ENCODE data around the gene ATP1A4. TPM values are rescaled to one million over a fixed set of nuclear protein-coding genes. Genes with fewer than 3 reads are reported as not detected.

The ATP1A4 gene
- total and polyA plus RNA-seq, 2 of the 8 experiments (the other 6 are each of a cell fraction or from before 2014, with no cell fraction given), result 0.48 to 0.61 TPM

- H3K4me2 ChIP-seq (ENCODE audit: insufficient read depth in 1 of 2, low read depth in 2 of 2, low read length in 2 of 2), result no peak overlapping the region
- no peaks in the 10 kb centered on the region; a peak in 1 of 7 replicates for H3K27me3 ChIP-seq (replicated peaks in 1 of 4; ENCODE audit: control insufficient read depth in 3 of 4, extremely low read depth in 1 of 4, insufficient read depth in 3 of 4, low read length in 3 of 4)
- FAIRE-seq (no peak), DNase-seq (ENCODE audit: low read depth in 1 of 2, low spot score in 2 of 2) (no peak)
- no peak for TF ChIP-seq ATF3 (IDR thresholded peaks at IDR 0.05; ENCODE audit: insufficient read depth, low read depth, low read length)
- no peak for TF ChIP-seq SP4 (IDR thresholded peaks at IDR 0.05; ENCODE audit: low read length)
- TF ChIP-seq EZH2 (IDR thresholded peaks at IDR 0.05; ENCODE audit: low read depth, low read length, severe bottlenecking), result no peak
- no peak for TF ChIP-seq NANOG (IDR thresholded peaks at IDR 0.05; ENCODE audit: insufficient read depth, low read depth, low read length, poor library complexity, severe bottlenecking)
- TF ChIP-seq SIX5 (IDR thresholded peaks at IDR 0.05; ENCODE audit: low read depth, low read length), result no peak
- no peaks in the 10 kb centered on the region for H3K79me2 ChIP-seq (ENCODE audit: control insufficient read depth in 1 of 2, insufficient read depth in 2 of 2, low read length in 2 of 2)
- peak overlapping the region; percentile 71 for H3K4ac ChIP-seq (replicated peaks; ENCODE audit: insufficient read length, low read depth, low read length)
- no peak overlapping the region for H3K14ac ChIP-seq (ENCODE audit: insufficient read length)
- peak overlapping the region; percentile 100 for H2AK5ac ChIP-seq (ENCODE audit: low read depth, low read length)
- ChIA-PET CTCF (ENCODE audit: partially characterized antibody) (interaction anchor here (0.6 to 2.8 kb wide), 13 partner anchors 13 to 96 kb away, joined by 3 to 16 read pairs (median 4); no protein-coding TSS in a partner anchor), POLR2A (ENCODE audit: partially characterized antibody) (interaction anchor here (0.6 to 2.1 kb wide), 7 partner anchors 9 to 166 kb away, joined by 3 to 8 read pairs (median 3); no protein-coding TSS in a partner anchor)
- peak overlapping the region; percentile 97 for H2BK5ac ChIP-seq (ENCODE audit: low read depth, low read length)
- H3K36me3 ChIP-seq (ENCODE audit: control insufficient read depth in 2 of 4, insufficient read depth in 4 of 4, low read length in 3 of 4), result no peaks in the 10 kb centered on the region; a peak in 1 of 8 replicates
- peaks cover 4% of the 10 kb centered on the region; the same call in 1 of the 2 replicates for H3K79me1 ChIP-seq (ENCODE audit: low read depth, low read length)
- no peaks in the 10 kb centered on the region for H3K9me3 ChIP-seq (ENCODE audit: insufficient read depth in 2 of 2, low read depth in 1 of 2, low read length in 1 of 2)
- H4K20me1 ChIP-seq (replicated peaks in 1 of 2; ENCODE audit: control insufficient read depth in 1 of 2, insufficient read depth in 2 of 2, low read length in 2 of 2), result peaks cover 0 to 9% of the 10 kb centered on the region in 2 experiments
- no peak overlapping the region for H4K5ac ChIP-seq (ENCODE audit: insufficient read length, low read depth, low read length)
- H3K27ac ChIP-seq (ENCODE audit: low read depth, low read length), result no peak overlapping the region
- H3K23ac ChIP-seq (ENCODE audit: insufficient read length), result no peak overlapping the region
- H4K91ac ChIP-seq (replicated peaks; ENCODE audit: insufficient read length, low read length), result peak overlapping the region; percentile 99
- peak overlapping the region; percentile 93 for H2BK120ac ChIP-seq (replicated peaks; ENCODE audit: low read depth, low read length)
- no peak overlapping the region for H2BK20ac ChIP-seq (ENCODE audit: low read length)
- H3K9ac ChIP-seq (replicated peaks in 1 of 4; ENCODE audit: extremely low read depth in 1 of 4, low read depth in 3 of 4, low read length in 3 of 4), result no peak overlapping the region; a peak in 1 of 7 replicates
- H3K23me2 ChIP-seq (ENCODE audit: low read depth, low read length), result peaks cover 10% of the 10 kb centered on the region
- H4K8ac ChIP-seq (ENCODE audit: extremely low read depth, insufficient read depth, low read length), result no peak overlapping the region
- 97% methylated on average over 2 of the region's 2 CpGs; no CpG with 5 or more reads in 1 of the 2 experiments for WGBS, 2 experiments (ENCODE audit: extremely low coverage in 1 of 2, insufficient coverage in 1 of 2, insufficient read length in 1 of 2, insufficient replicate concordance in 2 of 2, low coverage in 1 of 2, low lambda C conversion rate in 2 of 2, missing lambda C conversion rate in 1 of 2)
- H2AFZ ChIP-seq (ENCODE audit: low read length), result no peak overlapping the region
- H3K4me1 ChIP-seq (replicated peaks in 1 of 4; ENCODE audit: control insufficient read depth in 3 of 4, insufficient read depth in 4 of 4, low read length in 3 of 4), result peaks cover 3 to 26% (median 8%) of the 10 kb centered on the region in 4 experiments; a peak in 6 of 7 replicates
- H3K4me3 ChIP-seq (ENCODE audit: extremely low read depth in 1 of 4, insufficient read depth in 2 of 4, low read depth in 3 of 4, low read length in 4 of 4), result no peak overlapping the region
- H3K18ac ChIP-seq (ENCODE audit: extremely low read depth, low read length), result no peak overlapping the region
- peak overlapping the region; percentile 100 for H2BK12ac ChIP-seq (ENCODE audit: low read depth, low read length)
- H2BK15ac ChIP-seq (ENCODE audit: low read length), result peak overlapping the region; percentile 100
- no peak overlapping the region for H3K56ac ChIP-seq (replicated peaks; ENCODE audit: insufficient read length, low read depth, low read length)
These were observed 43.3 kb downstream of the ATP1A4 start for GRCh38 chr1:160194737-160195059.
